ENCODE measurements around the gene ELOB. TPM values are rescaled to one million over a fixed set of nuclear protein-coding genes. Genes with fewer than 3 reads are reported as not detected.

ELOB gene
- total RNA-seq, 1 donor from 2014 or later: 178 TPM

DNA sequence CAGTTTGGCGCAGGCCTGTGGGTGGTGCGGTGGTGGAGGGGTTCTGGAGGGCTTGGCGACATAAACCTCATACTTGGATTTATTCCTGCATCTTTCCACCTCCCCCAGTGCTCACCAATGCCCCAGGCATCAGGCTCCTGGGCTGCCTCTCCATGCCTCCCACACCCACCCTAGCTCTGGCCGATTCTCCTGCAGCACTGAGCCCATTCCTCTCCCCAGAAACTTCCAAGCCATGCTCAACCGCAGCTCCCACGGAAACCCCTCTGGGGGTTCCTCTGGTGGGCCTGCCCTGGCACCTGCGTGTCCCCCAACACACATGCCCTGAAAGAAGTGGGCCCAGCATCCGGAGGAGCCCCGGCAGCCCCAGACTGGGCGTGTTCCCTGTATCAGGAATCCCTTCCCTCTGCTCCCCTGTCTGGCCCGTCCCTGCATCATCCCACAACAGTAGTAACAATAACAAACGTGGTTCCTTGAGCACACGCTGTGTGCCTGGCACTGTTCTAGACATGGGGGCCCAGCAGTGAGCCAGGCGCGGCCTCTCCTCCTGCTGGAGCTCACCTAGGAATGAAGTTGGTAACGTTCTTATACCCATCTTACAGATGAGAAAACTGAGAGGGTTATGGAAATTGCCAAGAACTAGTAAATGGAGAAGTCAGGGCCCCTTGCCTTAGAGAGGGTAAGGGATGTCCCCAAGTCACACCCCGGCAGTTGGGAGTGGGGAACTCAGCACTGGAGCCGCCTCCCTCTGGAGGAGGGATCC is 42.3 kb upstream of the ELOB start:
- no peaks in the 10 kb centered on the region for H3K36me3 ChIP-seq (ENCODE audit: control insufficient read depth in 3 of 3, insufficient read depth in 3 of 3, low read length in 3 of 3)
- peaks cover 12 to 48% (median 33%) of the 10 kb centered on the region in 3 donors for H3K27me3 ChIP-seq (ENCODE audit: control insufficient read depth in 3 of 3, insufficient read depth in 3 of 3, low read length in 3 of 3)
- no peak overlapping the region for H3K27ac ChIP-seq (ENCODE audit: low read depth, low read length)
- H3K9me3 ChIP-seq (ENCODE audit: control insufficient read depth in 3 of 3, low read length in 3 of 3): no peaks in the 10 kb centered on the region
- no peaks in the 10 kb centered on the region for H3K4me1 ChIP-seq (ENCODE audit: control insufficient read depth in 3 of 3, insufficient read depth in 3 of 3, low read length in 3 of 3)
- H3K4me3 ChIP-seq (ENCODE audit: low read length in 3 of 3): no peak overlapping the region
- no peak overlapping the region for H3K9ac ChIP-seq (ENCODE audit: low read depth in 1 of 3, low read length in 3 of 3)

DNA sequence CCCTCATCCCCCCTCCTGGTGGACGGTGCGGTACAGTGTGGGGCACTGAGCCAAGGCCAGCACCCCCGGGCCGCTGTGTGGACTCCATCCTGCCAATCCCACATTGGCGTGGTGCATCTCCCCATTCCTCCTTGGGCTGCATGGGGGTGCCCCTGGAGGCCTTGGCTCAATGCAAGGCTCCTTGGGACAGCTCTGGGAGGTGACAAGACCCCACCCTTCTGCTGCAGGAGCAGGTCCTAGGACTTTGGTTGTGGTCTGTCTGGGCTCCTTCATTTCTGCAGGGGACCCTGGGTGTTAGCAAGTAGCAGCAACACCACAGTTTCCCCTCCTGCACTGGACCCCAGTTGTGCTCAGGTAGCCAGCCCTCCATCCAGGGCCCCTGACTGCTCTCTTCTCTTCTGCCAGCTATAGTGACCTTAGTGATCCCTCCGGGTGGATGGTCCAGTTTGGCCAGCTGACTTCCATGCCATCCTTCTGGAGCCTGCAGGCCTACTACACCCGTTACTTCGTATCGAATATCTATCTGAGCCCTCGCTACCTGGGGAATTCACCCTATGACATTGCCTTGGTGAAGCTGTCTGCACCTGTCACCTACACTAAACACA is 41.3 kb upstream of the ELOB start:
- H3K4me3 ChIP-seq (ENCODE audit: low read length in 3 of 3): no peak overlapping the region
- no peaks in the 10 kb centered on the region for H3K9me3 ChIP-seq (ENCODE audit: control insufficient read depth in 3 of 3, low read length in 3 of 3)
- H3K27ac ChIP-seq (ENCODE audit: low read depth, low read length): no peak overlapping the region
- H3K27me3 ChIP-seq (ENCODE audit: control insufficient read depth in 3 of 3, insufficient read depth in 3 of 3, low read length in 3 of 3): peaks cover 13 to 48% (median 33%) of the 10 kb centered on the region in 3 donors
- H3K36me3 ChIP-seq (ENCODE audit: control insufficient read depth in 3 of 3, insufficient read depth in 3 of 3, low read length in 3 of 3): no peaks in the 10 kb centered on the region
- no peak overlapping the region for H3K9ac ChIP-seq (ENCODE audit: low read depth in 1 of 3, low read length in 3 of 3)
- H3K4me1 ChIP-seq (ENCODE audit: control insufficient read depth in 3 of 3, insufficient read depth in 3 of 3, low read length in 3 of 3): no peaks in the 10 kb centered on the region

DNA sequence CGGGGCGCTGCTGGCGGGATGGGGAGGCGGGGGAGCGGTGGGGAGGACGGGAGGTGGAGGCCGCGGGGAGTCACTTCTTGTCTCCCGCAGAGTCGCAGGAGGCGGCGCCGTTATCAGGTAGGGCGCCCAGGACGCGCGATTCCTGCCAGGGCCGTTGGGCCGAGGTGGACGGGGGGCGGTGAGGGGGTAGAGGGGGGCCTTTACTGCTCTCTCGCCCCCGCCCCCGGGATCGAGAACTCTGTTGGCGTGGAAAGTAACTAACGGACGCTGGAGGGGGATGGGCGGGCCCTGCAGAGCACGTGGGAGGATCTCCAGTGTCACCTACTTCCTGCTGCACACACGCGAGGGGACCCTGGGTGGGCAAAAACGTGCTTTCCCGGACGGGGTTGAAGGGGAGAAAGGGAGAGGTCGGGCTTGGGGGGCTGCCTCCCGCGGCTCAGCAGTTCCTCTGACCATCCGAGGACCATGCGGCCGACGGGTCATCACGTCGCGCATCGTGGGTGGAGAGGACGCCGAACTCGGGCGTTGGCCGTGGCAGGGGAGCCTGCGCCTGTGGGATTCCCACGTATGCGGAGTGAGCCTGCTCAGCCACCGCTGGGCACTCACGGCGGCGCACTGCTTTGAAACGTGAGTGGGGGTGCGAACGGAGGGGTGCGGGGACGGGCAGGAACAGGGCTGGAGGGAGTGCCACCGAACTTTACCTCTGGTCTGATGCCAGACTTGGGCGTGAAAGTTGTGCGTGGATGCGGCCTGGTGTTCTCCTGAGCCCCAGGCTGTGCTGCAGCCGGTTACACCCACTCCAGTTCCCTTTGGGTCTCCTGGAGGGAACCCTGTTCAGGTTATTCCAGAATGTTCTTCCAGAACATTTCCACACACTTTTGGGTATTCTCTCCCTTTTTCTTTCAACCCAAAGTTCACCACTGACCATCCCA is 40.5 kb upstream of the ELOB start:
- no peak overlapping the region for H3K9ac ChIP-seq (ENCODE audit: low read depth in 1 of 3, low read length in 3 of 3)
- H3K4me3 ChIP-seq (ENCODE audit: low read length in 3 of 3): no peak overlapping the region
- no peak overlapping the region for H3K27ac ChIP-seq (ENCODE audit: low read depth, low read length)
- H3K9me3 ChIP-seq (ENCODE audit: control insufficient read depth in 3 of 3, low read length in 3 of 3): no peaks in the 10 kb centered on the region
- peaks cover 13 to 48% (median 33%) of the 10 kb centered on the region in 3 donors for H3K27me3 ChIP-seq (ENCODE audit: control insufficient read depth in 3 of 3, insufficient read depth in 3 of 3, low read length in 3 of 3)
- no peaks in the 10 kb centered on the region for H3K36me3 ChIP-seq (ENCODE audit: control insufficient read depth in 3 of 3, insufficient read depth in 3 of 3, low read length in 3 of 3)
- H3K4me1 ChIP-seq (ENCODE audit: control insufficient read depth in 3 of 3, insufficient read depth in 3 of 3, low read length in 3 of 3): no peaks in the 10 kb centered on the region

DNA sequence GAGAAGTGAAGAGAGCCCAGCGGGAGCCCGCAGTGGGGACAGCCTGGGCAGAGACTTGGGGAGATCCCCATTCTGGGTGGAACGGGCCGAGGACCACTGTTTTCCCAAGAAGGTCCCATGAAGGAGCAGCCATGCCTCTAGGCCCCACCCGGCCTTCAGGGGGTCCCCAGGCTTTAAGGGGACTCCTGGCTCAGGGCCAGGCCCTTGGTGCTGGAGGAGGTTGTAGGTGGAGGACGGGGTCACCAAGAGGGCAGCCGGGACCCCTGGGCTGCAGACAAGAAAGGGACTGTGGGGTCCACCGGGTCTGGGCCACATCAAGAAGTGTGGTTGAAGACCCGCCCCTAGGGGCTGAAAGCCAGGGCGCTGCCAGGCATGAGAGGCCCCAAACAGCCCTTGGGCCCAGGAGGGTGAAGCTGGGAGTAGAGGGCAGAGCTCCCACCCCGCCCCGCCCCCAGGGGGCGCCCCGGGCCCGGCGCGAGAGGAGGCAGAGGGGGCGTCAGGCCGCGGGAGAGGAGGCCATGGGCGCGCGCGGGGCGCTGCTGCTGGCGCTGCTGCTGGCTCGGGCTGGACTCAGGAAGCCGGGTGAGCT is 39.8 kb upstream of the ELOB start, which contains the start of gene PRSS21:
Gene PRSS21 (plus strand): TSS at position 487 of the 589 bp plus-strand sequence. CDS start 32 bp downstream, at position 519.
- Histone ChIP-seq H3K4me3 (ENCODE audit: low read length in 3 of 3) (no peak within 1 kb of the TSS), H3K27me3 (ENCODE audit: control insufficient read depth in 3 of 3, insufficient read depth in 3 of 3, low read length in 3 of 3) (peaks cover 18 to 52% (median 33%) of the 10 kb centered on the region in 3 donors), H3K36me3 (ENCODE audit: control insufficient read depth in 3 of 3, insufficient read depth in 3 of 3, low read length in 3 of 3) (no peaks in the 10 kb centered on the region), H3K9me3 (ENCODE audit: control insufficient read depth in 3 of 3, low read length in 3 of 3) (no peaks in the 10 kb centered on the region), H3K4me1 (ENCODE audit: control insufficient read depth in 3 of 3, insufficient read depth in 3 of 3, low read length in 3 of 3) (peaks cover 3 to 5% (median 5%) of the 10 kb centered on the region in 3 donors), H3K9ac (ENCODE audit: low read depth in 1 of 3, low read length in 3 of 3) (no peak within 1 kb of the TSS), H3K27ac (ENCODE audit: low read depth, low read length) (no peak within 1 kb of the TSS)

DNA sequence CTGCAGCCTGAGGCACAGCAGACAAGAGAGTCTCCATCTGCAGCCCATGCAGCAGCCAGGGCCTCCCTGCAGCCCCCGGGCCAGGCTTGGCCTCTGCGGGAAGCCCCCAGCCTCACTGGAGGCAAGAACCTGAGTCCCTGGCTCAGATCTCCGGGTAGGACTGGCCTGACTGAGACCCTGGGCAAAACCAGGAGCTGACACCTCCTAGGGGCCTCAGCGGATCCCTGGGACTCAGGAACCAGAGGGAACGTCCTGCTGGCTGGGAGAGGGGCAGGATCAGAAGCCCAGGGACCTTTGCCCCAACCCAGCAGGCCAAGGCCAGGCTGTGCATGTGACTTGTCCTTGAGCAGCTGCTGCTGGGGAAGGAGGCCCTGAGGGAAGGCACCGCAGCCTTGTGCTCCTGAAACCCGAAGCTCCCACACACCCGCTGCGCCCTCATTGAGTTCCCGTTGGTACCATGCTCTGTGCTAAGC is 38.3 kb upstream of the ELOB start:
- Histone ChIP-seq H3K36me3 (ENCODE audit: control insufficient read depth in 3 of 3, insufficient read depth in 3 of 3, low read length in 3 of 3) (no peaks in the 10 kb centered on the region), H3K27ac (ENCODE audit: low read depth, low read length) (no peak overlapping the region), H3K9ac (ENCODE audit: low read depth in 1 of 3, low read length in 3 of 3) (no peak overlapping the region), H3K9me3 (ENCODE audit: control insufficient read depth in 3 of 3, low read length in 3 of 3) (no peaks in the 10 kb centered on the region), H3K27me3 (ENCODE audit: control insufficient read depth in 3 of 3, insufficient read depth in 3 of 3, low read length in 3 of 3) (peaks cover 25 to 59% (median 33%) of the 10 kb centered on the region in 3 donors), H3K4me3 (ENCODE audit: low read length in 3 of 3) (no peak overlapping the region), H3K4me1 (ENCODE audit: control insufficient read depth in 3 of 3, insufficient read depth in 3 of 3, low read length in 3 of 3) (peaks cover 7 to 10% (median 10%) of the 10 kb centered on the region in 3 donors)

DNA sequence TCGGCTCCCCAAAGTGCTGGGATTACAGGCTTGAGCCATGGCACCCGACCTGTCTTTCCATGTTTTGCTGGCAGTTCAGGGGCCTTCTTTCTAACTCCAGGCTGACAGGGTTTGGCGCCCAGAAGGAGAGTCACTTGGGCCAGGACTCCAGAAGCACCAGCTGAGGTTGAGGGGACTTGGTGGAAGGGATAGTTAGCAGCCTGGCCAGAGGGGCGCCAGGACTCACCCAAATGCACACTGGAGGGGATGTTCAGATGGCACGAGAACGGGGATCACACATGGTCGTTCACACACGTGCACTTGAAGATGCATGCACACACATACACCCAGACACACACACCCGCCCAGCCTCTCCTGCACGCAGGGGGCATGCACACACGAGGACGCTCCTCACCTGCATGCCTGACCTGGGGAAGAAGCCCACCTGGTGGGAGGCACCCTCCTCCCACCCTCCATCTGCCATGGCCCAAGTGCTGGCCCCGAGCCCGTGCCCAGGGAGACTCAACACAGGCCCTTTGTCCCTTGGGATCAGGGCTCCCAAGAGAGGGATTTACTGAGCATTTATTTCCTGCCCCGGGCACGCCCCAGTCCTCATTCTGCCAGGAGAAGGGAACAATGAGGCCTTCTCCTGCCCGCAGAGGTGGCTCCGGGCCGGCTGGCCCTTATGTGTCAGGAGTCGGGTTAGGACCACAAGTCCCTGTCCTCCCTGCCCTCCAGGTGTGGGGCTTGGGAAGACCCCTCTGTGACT is 37.6 kb upstream of the ELOB start:
- Histone ChIP-seq H3K27me3 (ENCODE audit: control insufficient read depth in 3 of 3, insufficient read depth in 3 of 3, low read length in 3 of 3) (peaks cover 19 to 59% (median 30%) of the 10 kb centered on the region in 3 donors), H3K9ac (ENCODE audit: low read depth in 1 of 3, low read length in 3 of 3) (no peak overlapping the region), H3K27ac (ENCODE audit: low read depth, low read length) (no peak overlapping the region), H3K4me3 (ENCODE audit: low read length in 3 of 3) (no peak overlapping the region), H3K4me1 (ENCODE audit: control insufficient read depth in 3 of 3, insufficient read depth in 3 of 3, low read length in 3 of 3) (peaks cover 7 to 10% (median 10%) of the 10 kb centered on the region in 3 donors), H3K36me3 (ENCODE audit: control insufficient read depth in 3 of 3, insufficient read depth in 3 of 3, low read length in 3 of 3) (no peaks in the 10 kb centered on the region), H3K9me3 (ENCODE audit: control insufficient read depth in 3 of 3, low read length in 3 of 3) (no peaks in the 10 kb centered on the region)

DNA sequence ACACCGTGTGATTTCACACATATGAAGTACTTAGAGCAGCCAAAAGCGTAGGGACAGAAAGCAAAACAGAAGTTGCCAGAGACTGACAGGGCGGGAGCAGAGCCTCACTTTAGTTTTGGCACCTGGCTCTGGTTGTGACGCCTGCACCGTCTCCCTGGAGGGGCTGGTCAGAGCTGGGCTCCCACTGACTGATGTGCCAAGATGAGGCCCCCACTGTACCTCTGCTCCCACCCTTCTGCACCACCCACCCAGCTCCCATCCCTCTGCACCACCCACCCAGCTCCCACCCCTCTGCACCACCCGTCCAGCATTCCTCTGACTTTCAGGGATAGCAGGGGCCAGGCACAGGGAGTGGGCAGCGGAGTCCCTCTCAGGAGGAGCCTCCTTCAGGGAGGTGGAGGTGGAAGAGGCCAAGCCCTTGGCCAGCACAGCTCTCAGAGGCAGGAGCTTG is 36.7 kb upstream of the ELOB start:
- H3K9me3 ChIP-seq (ENCODE audit: control insufficient read depth in 3 of 3, low read length in 3 of 3): no peaks in the 10 kb centered on the region
- peaks cover 7 to 10% (median 10%) of the 10 kb centered on the region in 3 donors for H3K4me1 ChIP-seq (ENCODE audit: control insufficient read depth in 3 of 3, insufficient read depth in 3 of 3, low read length in 3 of 3)
- H3K27ac ChIP-seq (ENCODE audit: low read depth, low read length): no peak overlapping the region
- H3K36me3 ChIP-seq (ENCODE audit: control insufficient read depth in 3 of 3, insufficient read depth in 3 of 3, low read length in 3 of 3): no peaks in the 10 kb centered on the region
- H3K4me3 ChIP-seq (ENCODE audit: low read length in 3 of 3): no peak overlapping the region
- no peak overlapping the region for H3K9ac ChIP-seq (ENCODE audit: low read depth in 1 of 3, low read length in 3 of 3)
- peaks cover 18 to 52% (median 23%) of the 10 kb centered on the region in 3 donors for H3K27me3 ChIP-seq (ENCODE audit: control insufficient read depth in 3 of 3, insufficient read depth in 3 of 3, low read length in 3 of 3)

DNA sequence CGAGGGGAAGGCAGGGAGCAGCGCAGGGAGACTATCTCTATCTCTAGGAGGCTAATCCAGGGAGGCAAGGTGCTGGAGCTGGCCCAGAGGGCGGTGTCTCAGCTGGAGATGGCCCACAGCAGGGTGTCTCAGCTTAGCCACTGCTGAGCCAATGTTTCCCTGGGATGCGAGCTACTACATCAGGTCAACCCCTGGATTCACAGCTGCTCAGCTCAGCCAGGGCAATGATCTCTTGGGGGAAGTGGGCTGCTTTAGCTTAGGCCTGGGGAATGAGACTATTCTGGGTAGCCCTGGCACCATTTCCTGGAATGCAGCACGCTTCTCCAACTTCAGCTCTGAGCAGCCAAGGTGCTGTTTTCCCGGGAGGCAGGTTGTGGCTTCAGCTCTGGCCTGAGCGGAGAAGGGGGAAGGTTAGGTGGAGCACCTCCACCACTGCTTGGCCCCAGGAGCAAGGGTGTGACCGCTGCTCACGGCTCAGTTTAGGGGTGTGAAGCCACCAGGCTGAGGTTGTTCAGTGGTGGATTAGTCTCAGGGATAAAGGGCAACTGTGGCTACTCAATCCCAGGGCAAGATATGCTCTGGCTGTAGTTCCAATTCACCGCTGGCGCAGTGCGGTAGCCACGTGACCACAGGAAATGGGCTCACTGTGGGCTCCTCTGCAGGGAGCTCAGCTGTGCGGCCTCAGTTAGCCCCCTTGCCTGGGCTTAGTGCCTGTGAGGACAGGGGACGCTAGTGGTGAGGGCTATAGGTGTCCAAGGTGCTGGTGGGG is 34.8 kb upstream of the ELOB start:
- no peak overlapping the region for H3K4me3 ChIP-seq (ENCODE audit: low read length in 3 of 3)
- peaks cover 18 to 45% (median 19%) of the 10 kb centered on the region in 3 donors for H3K27me3 ChIP-seq (ENCODE audit: control insufficient read depth in 3 of 3, insufficient read depth in 3 of 3, low read length in 3 of 3)
- peak overlapping the region in 1 of 3 donors; percentile 25 for H3K9ac ChIP-seq (ENCODE audit: low read depth in 1 of 3, low read length in 3 of 3)
- peaks cover 7 to 10% (median 10%) of the 10 kb centered on the region in 3 donors for H3K4me1 ChIP-seq (ENCODE audit: control insufficient read depth in 3 of 3, insufficient read depth in 3 of 3, low read length in 3 of 3)
- no peak overlapping the region for H3K27ac ChIP-seq (ENCODE audit: low read depth, low read length)
- H3K9me3 ChIP-seq (ENCODE audit: control insufficient read depth in 3 of 3, low read length in 3 of 3): no peaks in the 10 kb centered on the region
- H3K36me3 ChIP-seq (ENCODE audit: control insufficient read depth in 3 of 3, insufficient read depth in 3 of 3, low read length in 3 of 3): no peaks in the 10 kb centered on the region

Measured in skeletal muscle tissue (tissue), 4 donors.